DND-41 (cell line): ENCODE data around the gene MAML3.

Source experiments
- ATAC-seq: fragments of 200-7000 bp; cut with Tn5 transposase; 3 replicates; pipeline ENCODE4 v1.9.1; 2021; ENCODE audit warnings: low read depth; ENCODE audit not compliant: insufficient read depth
- DNase-seq: peaks from one replicate; pipeline ENCODE4 v3.0.0-alpha.2; 2020
- H2AFZ ChIP-seq: 2 replicates; pipeline ENCODE4 v1.6.0; 2012; ENCODE audit warnings: low read depth, low read length
- H3K27ac ChIP-seq: 2 replicates; pipeline ENCODE4 v1.5.1; 2012; ENCODE audit warnings: low read length, inconsistent platforms
- H3K27me3 ChIP-seq: fragments of 200-600 bp; sonication (generic); 2 replicates; pipeline ENCODE4 v1.6.0; 2012; ENCODE audit warnings: low read length, mild to moderate bottlenecking, inconsistent platforms; ENCODE audit not compliant: insufficient read depth, poor library complexity
- H3K36me3 ChIP-seq: 2 replicates; pipeline ENCODE4 v1.5.1; 2012; ENCODE audit warnings: low read length, inconsistent platforms; ENCODE audit not compliant: insufficient read depth
- H3K4me1 ChIP-seq: 2 replicates; pipeline ENCODE4 v1.5.1; 2012; ENCODE audit warnings: mild to moderate bottlenecking, low read length; ENCODE audit not compliant: insufficient read depth
- H3K4me2 ChIP-seq: 2 replicates; pipeline ENCODE4 v1.6.0; 2012; ENCODE audit warnings: mild to moderate bottlenecking, moderate library complexity, low read length, inconsistent platforms; ENCODE audit not compliant: insufficient read depth
- H3K4me3 ChIP-seq, 2 experiments: fragments of 200-600 bp in 1 of 2; shearing (Covaris generic) in 1 of 2; 2 replicates each; pipeline ENCODE4 v1.5.1; 2012 to 2016; ENCODE audit warnings: inconsistent platforms in 2 of 2, low read length in 2 of 2, mild to moderate bottlenecking in 2 of 2, low read depth in 1 of 2, moderate library complexity in 1 of 2
- H3K79me2 ChIP-seq: 2 replicates; pipeline ENCODE4 v1.6.0; 2012; ENCODE audit warnings: low read length, inconsistent platforms; ENCODE audit not compliant: insufficient read depth
- H3K9ac ChIP-seq: 2 replicates; pipeline ENCODE4 v1.6.0; 2012; ENCODE audit warnings: low read depth, mild to moderate bottlenecking, inconsistent platforms, low read length, moderate library complexity
- H3K9me3 ChIP-seq: 2 replicates; pipeline ENCODE4 v1.5.1; 2012; ENCODE audit warnings: low read length, moderate library complexity, mild to moderate bottlenecking, inconsistent platforms; ENCODE audit not compliant: insufficient read depth, severe bottlenecking
- H4K20me1 ChIP-seq: 2 replicates; pipeline ENCODE4 v1.6.0; 2012; ENCODE audit warnings: low read length; ENCODE audit not compliant: insufficient read depth
- CTCF ChIP-seq: IDR thresholded peaks from 2 replicates; pipeline ENCODE4 v1.5.1; 2012; ENCODE audit warnings: borderline replicate concordance, low read length, moderate library complexity, mild to moderate bottlenecking; ENCODE audit not compliant: poor library complexity, severe bottlenecking; ENCODE audit errors: extremely low read depth
- EZH2 ChIP-seq: IDR thresholded peaks from 3 replicates; pipeline ENCODE4 v1.6.1; 2012; ENCODE audit warnings: borderline replicate concordance, low read depth, mild to moderate bottlenecking, moderate library complexity, low read length, inconsistent platforms; ENCODE audit not compliant: severe bottlenecking

The MAML3 gene

GRCh38 chr4:139869810-139870209 is 284.2 kb downstream of the MAML3 start:
- no peak overlapping the region for H3K4me2 ChIP-seq
- H4K20me1 ChIP-seq: no peaks in the 10 kb centered on the region
- ATAC-seq (no peak), DNase-seq (no peak)
- no peak overlapping the region for H3K9ac ChIP-seq
- no peaks in the 10 kb centered on the region for H3K4me1 ChIP-seq
- no peaks in the 10 kb centered on the region for H3K36me3 ChIP-seq
- H2AFZ ChIP-seq: no peak overlapping the region
- no peaks in the 10 kb centered on the region for H3K79me2 ChIP-seq
- H3K4me3 ChIP-seq: no peak overlapping the region
- H3K27me3 ChIP-seq: no peaks in the 10 kb centered on the region
- peaks cover 2% of the 10 kb centered on the region for H3K9me3 ChIP-seq
- no peak overlapping the region for H3K27ac ChIP-seq
- TF ChIP-seq EZH2: no peak

- no peaks in the 10 kb centered on the region for H4K20me1 ChIP-seq
- no peak overlapping the region for H3K4me2 ChIP-seq
- H3K27me3 ChIP-seq: no peaks in the 10 kb centered on the region
Observed at GRCh38 chr4:139866276-139866962, 287.6 kb downstream of the MAML3 start.

GRCh38 chr4:139865537-139865936 is 288.4 kb downstream of the MAML3 start:
- no peaks in the 10 kb centered on the region for H3K27me3 ChIP-seq

More at GRCh38 chr4:139866276-139866962, 287.6 kb downstream of the MAML3 start:
- Histone ChIP-seq H2AFZ (no peak overlapping the region), H3K4me1 (no peaks in the 10 kb centered on the region), H3K36me3 (no peaks in the 10 kb centered on the region), H3K4me3 (no peak overlapping the region), H3K27ac (no peak overlapping the region), H3K9me3 (no peaks in the 10 kb centered on the region), H3K9ac (no peak overlapping the region), H3K79me2 (no peaks in the 10 kb centered on the region)
- ATAC-seq (no peak), DNase-seq (no peak)
- TF ChIP-seq EZH2 (no peak), CTCF (no peak)

GRCh38 chr4:139863531-139863930 is 290.5 kb downstream of the MAML3 start:
- TF ChIP-seq CTCF: no peak
- TF ChIP-seq EZH2: no peak
- Histone ChIP-seq H3K9ac (no peak overlapping the region), H3K27ac (no peak overlapping the region), H4K20me1 (no peaks in the 10 kb centered on the region), H3K79me2 (no peaks in the 10 kb centered on the region; the same call in 1 of the 2 replicates), H3K27me3 (no peaks in the 10 kb centered on the region), H3K4me1 (0 out of 2 replicates have a peak, but pooled peaks cover 3% of the 10 kb centered on the region), H3K4me2 (no peak overlapping the region), H2AFZ (no peak overlapping the region), H3K4me3 (no peak overlapping the region), H3K36me3 (no peaks in the 10 kb centered on the region), H3K9me3 (no peaks in the 10 kb centered on the region)
- DNase-seq: no peak
- ATAC-seq: no peak

More at GRCh38 chr4:139865537-139865936, 288.4 kb downstream of the MAML3 start:
- Histone ChIP-seq H3K79me2 (no peaks in the 10 kb centered on the region), H3K9me3 (no peaks in the 10 kb centered on the region), H3K27ac (no peak overlapping the region), H4K20me1 (no peaks in the 10 kb centered on the region), H3K4me3 (no peak overlapping the region), H3K36me3 (no peaks in the 10 kb centered on the region), H3K4me1 (no peaks in the 10 kb centered on the region), H3K4me2 (no peak overlapping the region), H3K9ac (no peak overlapping the region), H2AFZ (no peak overlapping the region)
- no peak for DNase-seq
- ATAC-seq: no peak
- TF ChIP-seq EZH2 (no peak), CTCF (no peak)
